Dendritic cell treated with granulocyte-macrophage colony-stimulating factor and Interleukin-4, amounts not matched to agents 40 ng/mL and 50 ng/mL, for 4 days (primary cell): ENCODE measurements around the gene FAM32A.

Experiments
- H3K27ac Mint-ChIP-seq: one replicate; pipeline ENCODE4 v1.8.0; 2022; ENCODE audit warnings: mild to moderate bottlenecking, mixed read lengths
- H3K27me3 Mint-ChIP-seq: one replicate; pipeline ENCODE4 v1.8.0; 2022; ENCODE audit warnings: mild to moderate bottlenecking, mixed read lengths
- H3K36me3 Mint-ChIP-seq: one replicate; pipeline ENCODE4 v1.8.0; 2022; ENCODE audit warnings: low read depth, mixed read lengths
- H3K4me1 Mint-ChIP-seq: one replicate; pipeline ENCODE4 v1.8.0; 2022; ENCODE audit warnings: low read depth, mixed read lengths
- H3K4me3 Mint-ChIP-seq: one replicate; pipeline ENCODE4 v1.8.0; 2022; ENCODE audit warnings: mild to moderate bottlenecking, moderate library complexity, mixed read lengths
- H3K9me3 Mint-ChIP-seq: one replicate; pipeline ENCODE4 v1.8.0; 2022; ENCODE audit warnings: mixed read lengths
- intact Hi-C: fragments of 100-400 bp; cut with micrococcal nuclease; formaldehyde crosslinking; loops from one replicate; pipeline ENCODE4 v1.15.0; 2022

The FAM32A gene

DNA sequence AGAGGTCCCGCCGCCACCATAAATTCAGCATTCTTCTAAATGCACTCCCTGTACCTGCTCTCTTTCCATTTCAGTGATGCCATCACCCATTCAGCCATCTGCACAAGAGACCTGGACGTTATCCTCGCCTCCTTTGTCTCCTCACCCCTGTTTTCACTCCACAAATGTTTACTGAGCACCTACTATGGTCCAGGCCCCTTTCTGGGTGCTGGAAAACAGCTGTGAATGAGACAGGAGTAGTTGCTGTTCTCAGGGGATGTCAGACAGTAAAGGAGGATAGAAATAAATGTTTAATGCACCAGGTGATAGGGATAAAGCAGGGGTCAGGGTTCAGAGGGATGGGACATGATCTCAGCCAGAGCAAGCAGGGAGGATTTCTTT, 15.8 kb downstream of the FAM32A start:
- no peak overlapping the region for H3K27ac Mint-ChIP-seq
- peaks cover 66% of the 10 kb centered on the region for H3K36me3 Mint-ChIP-seq
- H3K27me3 Mint-ChIP-seq, result no peaks in the 10 kb centered on the region
- no peak overlapping the region for H3K4me3 Mint-ChIP-seq
- H3K9me3 Mint-ChIP-seq, result no peaks in the 10 kb centered on the region
- peaks cover 34% of the 10 kb centered on the region for H3K4me1 Mint-ChIP-seq
- intact Hi-C loops, result no loop called here

DNA sequence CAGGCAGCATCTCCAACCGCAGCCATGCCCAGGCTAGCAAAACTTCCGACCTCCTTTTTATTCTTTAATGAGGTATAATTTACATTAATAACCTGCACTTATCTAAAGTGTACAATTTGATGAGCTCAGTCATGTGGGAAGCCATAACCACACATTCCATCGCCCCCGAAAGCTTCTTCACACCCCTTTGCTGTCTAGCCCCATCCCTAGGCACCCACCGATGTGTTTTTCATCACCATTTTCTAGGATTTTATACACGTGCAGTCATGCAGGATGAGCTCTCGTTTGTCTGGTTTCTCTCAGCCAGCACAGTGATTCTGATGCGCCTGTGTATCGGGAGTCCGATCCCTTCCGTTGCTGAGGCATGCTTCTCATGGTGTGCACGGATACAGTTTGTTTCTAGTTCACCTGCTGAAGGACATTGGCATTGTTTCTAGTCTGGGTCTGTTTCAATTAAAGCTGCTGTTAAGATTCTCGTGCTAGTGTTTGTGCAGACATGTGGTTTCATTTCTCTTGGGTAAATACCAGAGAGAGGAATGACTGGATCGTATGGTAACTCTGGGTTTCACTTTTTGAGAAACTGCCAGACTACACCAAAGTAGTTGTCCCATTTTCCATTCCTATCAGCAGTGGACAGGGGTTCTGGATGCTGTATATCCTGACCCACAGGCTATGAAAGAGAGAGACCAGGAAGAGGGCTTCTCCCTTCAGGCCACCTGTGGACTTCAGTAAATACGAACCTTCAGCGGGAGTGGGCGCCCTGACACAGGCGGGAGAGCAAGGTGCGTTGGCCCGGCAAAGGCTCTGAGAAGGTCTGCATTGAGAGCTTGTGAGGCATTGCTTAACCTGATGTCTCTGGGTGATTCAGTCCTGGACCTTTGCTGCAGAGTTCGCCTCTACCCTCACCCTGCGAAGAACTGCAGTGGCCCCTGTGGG, 17.4 kb downstream of the FAM32A start:
- no peaks in the 10 kb centered on the region for H3K27me3 Mint-ChIP-seq
- H3K27ac Mint-ChIP-seq, result no peak overlapping the region
- no peak overlapping the region for H3K4me3 Mint-ChIP-seq
- peaks cover 82% of the 10 kb centered on the region for H3K36me3 Mint-ChIP-seq
- intact Hi-C loops, result no loop called here
- H3K4me1 Mint-ChIP-seq, result peaks cover 45% of the 10 kb centered on the region
- no peaks in the 10 kb centered on the region for H3K9me3 Mint-ChIP-seq

DNA sequence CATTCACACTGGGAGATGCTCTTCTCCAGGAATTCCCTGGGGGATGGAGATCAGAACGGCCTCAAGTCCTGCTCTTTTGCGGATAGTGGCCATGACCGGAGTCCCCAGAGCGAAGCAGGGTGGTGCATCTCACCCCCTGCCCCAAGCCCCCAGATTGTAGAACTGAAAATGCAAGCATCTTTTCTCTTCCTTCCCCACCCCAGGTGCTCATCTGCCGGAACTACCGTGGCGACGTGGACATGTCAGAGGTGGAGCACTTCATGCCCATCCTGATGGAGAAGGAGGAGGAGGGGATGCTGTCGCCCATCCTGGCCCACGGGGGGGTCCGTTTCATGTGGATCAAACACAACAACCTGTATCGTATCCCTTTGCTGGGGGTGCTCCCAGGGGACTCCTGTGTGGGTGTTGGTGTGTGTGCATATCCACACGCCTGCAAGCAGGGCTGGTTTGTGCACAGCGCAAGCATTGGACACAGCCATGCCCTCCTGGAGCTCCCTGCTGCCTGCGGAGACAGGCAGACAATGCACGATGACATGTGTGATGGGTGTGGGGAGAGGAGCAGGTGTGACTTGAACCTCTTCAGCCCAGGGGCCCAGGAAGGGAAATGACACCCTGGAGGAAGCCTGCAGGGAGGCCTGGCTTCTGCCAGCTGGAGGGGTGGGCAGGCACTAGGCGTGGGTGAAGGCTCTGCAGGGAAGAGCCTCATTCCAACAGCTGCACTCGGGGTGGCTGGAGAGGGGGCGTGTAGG, 18.2 kb downstream of the FAM32A start:
- Mint-ChIP-seq H3K9me3 (no peaks in the 10 kb centered on the region), H3K27ac (no peak overlapping the region), H3K36me3 (peaks cover 91% of the 10 kb centered on the region), H3K4me1 (peaks cover 42% of the 10 kb centered on the region), H3K4me3 (no peak overlapping the region), H3K27me3 (no peaks in the 10 kb centered on the region)
- intact Hi-C loops, result no loop called here

DNA sequence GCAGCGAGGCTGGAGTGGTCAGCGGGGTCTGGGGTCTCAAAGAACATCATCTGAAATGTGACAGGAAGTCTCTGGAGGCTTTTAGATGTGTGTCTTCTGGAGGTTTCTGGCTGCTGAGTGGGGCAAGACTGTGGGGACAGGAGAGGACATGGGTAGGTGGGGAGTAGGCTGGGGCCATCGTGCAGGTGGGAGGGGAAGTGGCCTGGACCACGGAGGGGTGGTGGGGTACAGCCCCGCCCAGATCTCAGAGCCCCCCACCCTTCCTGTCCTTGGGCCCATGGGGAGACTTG, 18.7 kb downstream of the FAM32A start:
- Mint-ChIP-seq H3K4me3 (no peak overlapping the region), H3K27ac (no peak overlapping the region), H3K36me3 (peaks cover 96% of the 10 kb centered on the region), H3K9me3 (no peaks in the 10 kb centered on the region), H3K4me1 (peaks cover 37% of the 10 kb centered on the region), H3K27me3 (no peaks in the 10 kb centered on the region)
- intact Hi-C loops, result no loop called here

DNA sequence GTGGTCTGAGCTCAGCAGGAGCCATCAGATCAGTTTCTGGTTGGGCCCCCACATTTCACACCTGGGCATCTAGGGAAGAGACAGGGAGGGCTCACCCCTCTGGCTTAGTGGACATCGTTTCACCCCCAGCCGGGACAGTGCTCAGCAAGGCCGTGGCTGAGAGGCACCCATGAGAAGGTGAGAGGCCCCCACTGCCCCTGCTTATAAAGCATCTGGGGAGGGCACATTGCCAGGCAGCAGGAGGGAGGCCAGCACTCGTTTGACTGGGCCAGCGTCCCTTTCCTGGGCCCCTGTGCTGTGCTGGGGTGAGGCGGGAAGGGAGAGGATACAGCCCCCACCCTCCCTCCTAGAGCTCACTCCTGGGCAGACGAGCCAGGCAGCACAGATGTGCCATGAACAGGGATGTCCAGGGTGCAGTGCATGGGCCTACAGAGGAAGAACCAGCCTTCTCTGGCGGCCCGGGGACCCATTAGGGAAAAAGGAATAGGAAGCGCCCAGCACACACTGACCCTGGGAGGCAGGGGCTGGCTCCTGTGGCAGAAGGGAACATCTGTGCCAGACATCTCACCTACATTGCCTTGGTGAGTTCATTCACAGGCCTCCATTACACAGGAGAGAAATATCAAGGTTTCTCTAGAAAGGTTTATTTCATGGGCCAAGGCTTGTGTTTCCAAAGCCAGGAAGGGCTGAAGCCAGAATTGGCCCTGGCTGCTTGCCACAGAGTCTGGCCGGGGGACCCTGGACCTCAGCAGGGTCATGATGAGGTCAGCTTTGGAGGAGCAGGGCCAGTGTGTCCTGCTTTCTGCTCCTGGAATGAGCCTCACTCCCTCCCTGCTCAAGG, 20.2 kb downstream of the FAM32A start:
- peaks cover 22% of the 10 kb centered on the region for H3K4me1 Mint-ChIP-seq
- peaks cover 100% of the 10 kb centered on the region for H3K36me3 Mint-ChIP-seq
- no peaks in the 10 kb centered on the region for H3K9me3 Mint-ChIP-seq
- intact Hi-C loops, result no loop called here
- H3K27me3 Mint-ChIP-seq, result no peaks in the 10 kb centered on the region
- no peak overlapping the region for H3K4me3 Mint-ChIP-seq
- no peak overlapping the region for H3K27ac Mint-ChIP-seq

DNA sequence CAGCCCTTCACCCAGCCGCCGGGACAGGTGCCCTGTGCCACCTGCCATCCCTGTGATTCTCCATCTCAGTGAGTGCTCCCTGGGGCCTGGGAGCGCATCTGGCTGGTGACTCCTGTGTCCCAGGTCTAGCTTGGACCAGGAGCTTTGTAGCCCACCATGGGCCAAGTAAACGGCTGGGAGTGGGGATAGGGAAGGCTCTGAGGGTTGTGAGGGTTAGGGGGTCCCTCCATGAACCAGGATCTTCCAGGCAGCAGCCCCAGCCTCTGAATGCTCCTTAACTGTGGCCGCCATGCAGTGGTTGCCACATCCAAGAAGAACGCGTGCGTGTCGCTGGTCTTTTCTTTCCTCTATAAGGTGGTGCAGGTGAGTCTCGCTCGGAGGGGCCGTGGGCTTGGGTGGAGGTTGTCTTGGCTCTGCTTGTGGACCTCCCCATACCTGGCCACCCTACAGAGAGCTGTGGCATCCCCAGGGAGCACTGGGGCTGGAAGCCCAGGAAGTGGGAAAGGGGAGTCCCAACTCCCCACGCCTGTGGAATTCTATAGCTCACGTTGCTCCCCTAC, 20.9 kb downstream of the FAM32A start:
- peaks cover 100% of the 10 kb centered on the region for H3K36me3 Mint-ChIP-seq
- peak overlapping the region; percentile 21 for H3K27ac Mint-ChIP-seq
- no peak overlapping the region for H3K4me3 Mint-ChIP-seq
- intact Hi-C loops, result no loop called here
- H3K27me3 Mint-ChIP-seq, result no peaks in the 10 kb centered on the region
- H3K9me3 Mint-ChIP-seq, result no peaks in the 10 kb centered on the region
- peaks cover 16% of the 10 kb centered on the region for H3K4me1 Mint-ChIP-seq

DNA sequence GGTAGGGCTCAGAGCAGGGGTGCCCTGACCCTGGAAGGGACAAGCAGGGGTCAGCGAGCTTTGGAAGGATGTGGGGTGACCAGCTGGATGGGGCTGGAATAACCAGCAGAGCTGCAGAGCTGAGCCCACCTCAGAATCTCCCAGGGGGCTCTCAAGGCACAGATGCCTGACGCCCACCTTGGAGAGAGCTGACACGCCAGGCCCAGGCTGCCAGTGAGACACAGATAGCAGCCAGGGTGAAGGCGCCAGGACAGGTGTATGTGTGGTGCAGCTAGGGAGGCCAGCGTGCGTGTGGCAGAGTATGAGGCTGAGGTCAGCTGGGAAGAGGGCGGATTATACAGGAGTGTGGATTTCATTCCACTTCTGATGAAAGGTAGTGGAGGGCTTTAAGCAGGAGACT, 21.4 kb downstream of the FAM32A start:
- Mint-ChIP-seq H3K27me3 (no peaks in the 10 kb centered on the region), H3K36me3 (peaks cover 100% of the 10 kb centered on the region), H3K4me1 (peaks cover 16% of the 10 kb centered on the region), H3K4me3 (no peak overlapping the region), H3K9me3 (no peaks in the 10 kb centered on the region), H3K27ac (peak overlapping the region; percentile 21)
- intact Hi-C loops, result no loop called here

DNA sequence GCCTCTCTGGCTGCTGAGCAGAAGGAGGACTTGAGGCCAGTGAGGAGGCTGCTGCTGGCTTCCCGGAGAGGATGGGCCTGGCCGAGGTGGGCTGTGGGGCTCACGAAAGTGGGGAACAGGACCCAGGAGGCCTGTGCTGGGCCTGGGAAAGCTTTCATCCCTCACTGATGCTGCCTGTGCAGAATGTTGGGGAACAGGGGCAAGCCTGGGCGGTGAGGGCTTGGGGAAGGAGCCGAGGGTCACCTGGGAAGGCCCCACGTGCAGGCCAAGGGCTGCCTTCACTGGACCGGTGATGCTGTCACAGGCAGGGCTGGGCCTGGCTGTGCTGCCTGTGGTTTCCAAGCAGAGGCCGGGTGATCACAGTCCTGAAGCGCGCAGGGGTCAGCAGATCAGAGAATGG, 21.9 kb downstream of the FAM32A start:
- no peak overlapping the region for H3K4me3 Mint-ChIP-seq
- peaks cover 100% of the 10 kb centered on the region for H3K36me3 Mint-ChIP-seq
- no peaks in the 10 kb centered on the region for H3K9me3 Mint-ChIP-seq
- no peaks in the 10 kb centered on the region for H3K27me3 Mint-ChIP-seq
- peak overlapping the region; percentile 21 for H3K27ac Mint-ChIP-seq
- peaks cover 16% of the 10 kb centered on the region for H3K4me1 Mint-ChIP-seq
- intact Hi-C loops, result no loop called here

DNA sequence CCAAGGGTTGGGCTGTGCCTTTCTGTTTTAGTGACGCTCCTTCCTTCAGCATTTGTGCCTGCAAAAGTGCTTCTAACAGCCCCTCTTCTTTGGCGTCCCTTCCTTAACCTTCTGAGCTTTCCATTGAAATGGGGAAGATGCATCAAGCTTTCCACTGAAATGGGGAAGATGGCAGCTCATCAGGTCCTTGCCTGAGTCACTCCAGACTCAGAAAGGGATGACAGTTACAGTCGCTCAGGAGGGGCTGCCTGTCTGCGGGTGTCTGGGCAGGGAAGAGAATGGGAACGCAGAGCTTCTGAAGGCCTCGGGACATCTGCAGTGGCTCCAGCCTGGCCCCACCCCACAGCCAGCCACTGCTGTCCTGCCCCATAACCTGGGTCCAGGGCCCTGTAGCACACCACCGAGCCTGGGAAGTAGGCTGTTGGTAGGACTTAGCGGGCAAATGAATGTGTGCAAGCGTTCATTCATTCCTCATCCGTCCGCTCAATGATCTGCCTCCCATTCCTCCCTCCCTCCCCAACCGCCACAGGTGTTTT, 22.3 kb downstream of the FAM32A start:
- H3K4me1 Mint-ChIP-seq, result peaks cover 19% of the 10 kb centered on the region
- no peaks in the 10 kb centered on the region for H3K9me3 Mint-ChIP-seq
- intact Hi-C loops, result no loop called here
- H3K27me3 Mint-ChIP-seq, result no peaks in the 10 kb centered on the region
- H3K36me3 Mint-ChIP-seq, result peaks cover 100% of the 10 kb centered on the region
- H3K27ac Mint-ChIP-seq, result peak overlapping the region; percentile 21
- no peak overlapping the region for H3K4me3 Mint-ChIP-seq

DNA sequence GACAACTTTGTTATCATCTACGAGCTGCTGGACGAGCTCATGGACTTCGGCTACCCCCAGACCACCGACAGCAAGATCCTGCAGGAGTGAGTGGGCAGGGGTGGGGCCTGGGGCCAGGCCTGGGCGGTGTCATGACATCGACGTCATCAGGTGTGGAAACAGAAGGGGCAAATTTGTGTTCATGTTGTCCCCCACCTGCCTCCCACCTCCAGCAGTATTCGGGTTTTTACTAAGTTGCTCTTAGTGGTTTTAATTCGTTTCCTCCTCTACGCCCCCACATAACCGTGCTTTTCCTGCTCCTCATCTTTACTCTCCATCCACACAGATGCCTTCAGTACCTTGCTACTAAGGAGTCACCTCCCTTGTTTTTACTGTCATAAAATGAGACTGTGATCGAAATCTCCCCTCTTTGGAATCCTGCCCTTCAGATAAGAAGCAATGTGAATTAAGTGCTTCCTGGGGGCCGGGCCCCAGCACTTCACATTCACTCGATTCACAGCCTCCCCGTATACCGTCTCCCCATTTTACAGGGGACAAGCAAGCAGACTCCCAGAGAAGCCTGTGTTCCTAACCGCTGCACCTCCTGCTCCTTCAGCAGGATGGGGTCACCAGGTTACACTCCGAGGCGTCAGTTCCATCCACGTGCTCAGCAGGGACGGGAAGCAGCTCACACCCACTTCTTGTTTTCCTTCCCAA, 23.0 kb downstream of the FAM32A start:
- Mint-ChIP-seq H3K4me3 (no peak overlapping the region), H3K9me3 (no peaks in the 10 kb centered on the region), H3K27ac (no peak overlapping the region), H3K4me1 (peaks cover 26% of the 10 kb centered on the region), H3K36me3 (peaks cover 100% of the 10 kb centered on the region), H3K27me3 (no peaks in the 10 kb centered on the region)
- intact Hi-C loops, result no loop called here

DNA sequence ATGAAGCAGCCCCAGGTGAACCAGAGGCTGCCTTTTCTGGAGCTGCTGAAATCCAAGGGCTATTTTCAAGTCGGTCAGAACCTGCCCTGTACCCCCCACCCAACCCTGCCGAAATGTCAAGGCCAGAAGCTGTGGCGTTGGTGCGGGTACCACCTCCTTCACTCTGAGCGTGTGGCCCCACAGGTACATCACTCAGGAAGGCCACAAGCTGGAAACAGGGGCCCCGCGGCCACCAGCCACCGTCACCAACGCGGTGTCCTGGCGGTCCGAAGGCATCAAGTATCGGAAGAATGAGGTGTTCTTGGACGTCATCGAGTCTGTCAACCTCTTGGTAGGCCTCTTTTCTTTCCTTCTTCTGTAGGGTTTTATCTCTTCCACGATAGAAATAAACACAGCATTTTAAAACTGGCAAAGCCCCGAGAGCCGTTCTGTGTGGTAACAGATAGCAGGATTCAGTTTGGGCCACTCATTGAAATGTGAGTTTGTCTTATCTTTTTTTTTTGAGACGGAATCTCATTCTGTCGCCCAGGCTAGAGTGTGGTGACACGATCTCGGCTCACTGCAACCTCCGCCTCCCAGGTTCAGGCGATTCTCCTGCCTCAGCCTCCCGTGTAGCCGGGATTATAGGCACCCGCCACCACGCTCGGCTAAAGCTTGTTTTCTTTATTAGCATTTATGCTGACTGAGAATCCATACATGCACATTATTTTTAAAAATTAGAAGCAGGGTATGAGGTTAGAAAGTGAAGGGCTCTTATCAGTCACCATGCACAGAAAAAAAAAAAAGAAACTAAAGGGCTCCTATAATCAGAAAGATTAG, 23.8 kb downstream of the FAM32A start:
- Mint-ChIP-seq H3K4me1 (peaks cover 28% of the 10 kb centered on the region), H3K27me3 (no peaks in the 10 kb centered on the region), H3K27ac (no peak overlapping the region), H3K4me3 (no peak overlapping the region), H3K9me3 (no peaks in the 10 kb centered on the region), H3K36me3 (peaks cover 100% of the 10 kb centered on the region)
- intact Hi-C loops, result no loop called here

DNA sequence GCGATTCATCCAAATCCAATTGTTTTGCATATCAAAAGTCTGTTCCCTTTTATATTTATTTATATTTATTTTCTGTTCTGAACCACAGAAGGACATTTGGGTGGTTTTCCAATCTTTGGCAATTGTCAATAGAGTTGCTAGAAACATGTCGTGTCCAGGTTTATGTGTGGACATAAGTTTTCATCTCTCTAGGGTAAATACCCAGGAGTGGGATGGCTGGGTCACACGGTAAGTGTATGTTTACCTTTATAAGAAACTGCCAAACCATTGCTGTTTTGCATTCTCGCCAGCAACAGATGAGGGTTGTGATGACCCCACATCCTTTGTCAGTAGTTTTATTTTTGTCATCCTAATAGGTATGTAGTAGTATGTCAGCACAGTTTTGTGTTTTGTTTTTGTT, 25.0 kb downstream of the FAM32A start:
- peaks cover 28% of the 10 kb centered on the region for H3K4me1 Mint-ChIP-seq

More for the DNA sequence above, 25.0 kb downstream of the FAM32A start:
- H3K27ac Mint-ChIP-seq, result no peak overlapping the region
- H3K9me3 Mint-ChIP-seq, result no peaks in the 10 kb centered on the region
- H3K27me3 Mint-ChIP-seq, result no peaks in the 10 kb centered on the region
- intact Hi-C loops, result no loop called here
- H3K36me3 Mint-ChIP-seq, result peaks cover 98% of the 10 kb centered on the region
- H3K4me3 Mint-ChIP-seq, result no peak overlapping the region
